HCT116 (cell line): Measurements from ENCODE around the gene ARHGEF40.

ENCODE experiments used
- EZH2 ChIP-seq: fragments of 200-600 bp; sonication (generic); IDR thresholded peaks from 2 replicates; pipeline ENCODE4 v1.6.1; 2017; ENCODE audit warnings: antibody characterized with exemption, mixed run types
- EZH2phosphoT487 ChIP-seq: fragments of 200-600 bp; IDR thresholded peaks from 2 replicates; pipeline ENCODE4 v1.6.1; 2018; ENCODE audit warnings: antibody characterized with exemption, borderline replicate concordance
- JUND ChIP-seq: IDR thresholded peaks from 2 replicates; pipeline ENCODE4 v1.6.1; 2012
- POLR2A ChIP-seq: IDR thresholded peaks from 2 replicates; pipeline ENCODE4 v1.7.0; 2011; ENCODE audit warnings: borderline replicate concordance; ENCODE audit not compliant: insufficient read depth, insufficient read length; ENCODE audit errors: extremely low read depth
- POLR2AphosphoS5 ChIP-seq: IDR thresholded peaks from 2 replicates; pipeline ENCODE4 v1.6.1; 2011; ENCODE audit warnings: mild to moderate bottlenecking, low read depth, low read length, moderate library complexity
- RAD21 ChIP-seq: IDR thresholded peaks from 2 replicates; pipeline ENCODE4 v1.6.1; 2012; ENCODE audit warnings: low read depth, mild to moderate bottlenecking
- YY1 ChIP-seq: IDR thresholded peaks from 2 replicates; pipeline ENCODE4 v1.6.1; 2011; ENCODE audit warnings: low read length, low read depth, moderate library complexity, mild to moderate bottlenecking; ENCODE audit not compliant: insufficient replicate concordance; ENCODE audit errors: extremely low read depth
- ZFX ChIP-seq: fragments of 450-650 bp; IDR thresholded peaks from 2 replicates; pipeline ENCODE4 v1.6.1; 2017
- ZNF274 ChIP-seq: fragments of 200-500 bp; sonication (Bioruptor generic); IDR thresholded peaks from 2 replicates; pipeline ENCODE4 v1.6.1; 2014; ENCODE audit warnings: mild to moderate bottlenecking, low read depth, low read length, inconsistent platforms
- TF ChIP-seq, protein P1 (sequence below): IDR thresholded peaks from 2 replicates; pipeline ENCODE4 v1.6.1; 2012
- TF ChIP-seq, protein P2 (sequence below), 3 experiments: fragments of 200-600 bp in 1 of 3; sonication (generic) in 1 of 3; IDR thresholded peaks in 2 of 3; conservative IDR thresholded peaks in 1 of 3; 2 replicates each; pipeline ENCODE4 v1.5.1; 2012 to 2017; ENCODE audit warnings: low read depth in 2 of 3, low read length in 2 of 3, antibody characterized with exemption in 1 of 3, borderline replicate concordance in 1 of 3, control low read depth in 1 of 3, mild to moderate bottlenecking in 1 of 3, mixed read lengths in 1 of 3, mixed run types in 1 of 3, moderate library complexity in 1 of 3; ENCODE audit not compliant: insufficient read depth in 1 of 3
- TF ChIP-seq, protein P3 (sequence below): IDR thresholded peaks from 2 replicates; pipeline ENCODE4 v1.6.1; 2011; ENCODE audit warnings: mild to moderate bottlenecking, low read length, moderate library complexity; ENCODE audit not compliant: insufficient replicate concordance; ENCODE audit errors: extremely low read depth
- TF ChIP-seq, protein P4 (sequence below): IDR thresholded peaks from 2 replicates; pipeline ENCODE4 v1.6.1; 2012

DNA sequence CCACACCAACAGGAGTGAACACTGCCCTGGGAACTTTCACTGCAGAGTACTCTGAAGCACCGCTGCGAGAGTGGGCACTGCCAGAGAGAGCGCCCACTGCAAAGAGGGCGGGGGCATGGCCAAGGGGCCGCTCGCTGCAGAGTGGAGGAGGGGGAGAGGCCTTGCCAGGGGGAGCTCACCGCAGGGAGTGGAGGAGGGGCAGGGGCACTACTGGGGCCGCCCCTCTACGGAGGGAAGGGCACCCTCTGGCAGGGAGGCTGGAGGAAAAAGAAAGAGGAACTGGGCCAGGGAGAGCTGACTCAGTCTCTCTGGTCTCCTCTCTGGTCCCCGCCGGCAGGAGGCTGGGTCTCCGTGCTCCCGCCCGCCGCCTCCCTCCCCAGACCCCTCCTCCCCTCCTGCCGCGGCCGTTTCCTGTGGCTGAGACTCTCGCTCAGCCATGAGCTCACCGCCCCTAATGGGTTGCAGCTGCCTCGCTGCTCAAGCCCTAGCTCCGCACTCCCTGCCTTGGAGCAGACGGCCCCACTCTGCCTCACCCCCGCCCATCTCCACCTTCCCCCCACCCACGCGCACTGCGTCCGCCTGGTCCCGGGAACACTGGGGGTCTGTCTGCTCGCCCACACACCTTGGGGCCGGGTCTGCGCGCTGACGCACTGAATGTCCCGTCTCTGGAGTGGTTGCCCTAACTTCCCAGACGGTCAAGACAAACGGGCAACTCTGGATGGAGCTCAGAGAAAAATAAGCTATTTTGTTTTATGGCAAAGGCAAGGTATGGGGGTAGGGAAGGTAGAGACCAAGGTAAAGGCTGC is 1.3 kb downstream of the ARHGEF40 start:
- no peak for TF ChIP-seq EZH2
- TF ChIP-seq POLR2A: no peak
- TF ChIP-seq POLR2AphosphoS5: no peak
- no peak for TF ChIP-seq JUND
- no peak for TF ChIP-seq ZNF274
- TF ChIP-seq, protein P1, sequence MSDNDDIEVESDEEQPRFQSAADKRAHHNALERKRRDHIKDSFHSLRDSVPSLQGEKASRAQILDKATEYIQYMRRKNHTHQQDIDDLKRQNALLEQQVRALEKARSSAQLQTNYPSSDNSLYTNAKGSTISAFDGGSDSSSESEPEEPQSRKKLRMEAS: no peak
- TF ChIP-seq EZH2phosphoT487: no peak
- TF ChIP-seq, protein P2, sequence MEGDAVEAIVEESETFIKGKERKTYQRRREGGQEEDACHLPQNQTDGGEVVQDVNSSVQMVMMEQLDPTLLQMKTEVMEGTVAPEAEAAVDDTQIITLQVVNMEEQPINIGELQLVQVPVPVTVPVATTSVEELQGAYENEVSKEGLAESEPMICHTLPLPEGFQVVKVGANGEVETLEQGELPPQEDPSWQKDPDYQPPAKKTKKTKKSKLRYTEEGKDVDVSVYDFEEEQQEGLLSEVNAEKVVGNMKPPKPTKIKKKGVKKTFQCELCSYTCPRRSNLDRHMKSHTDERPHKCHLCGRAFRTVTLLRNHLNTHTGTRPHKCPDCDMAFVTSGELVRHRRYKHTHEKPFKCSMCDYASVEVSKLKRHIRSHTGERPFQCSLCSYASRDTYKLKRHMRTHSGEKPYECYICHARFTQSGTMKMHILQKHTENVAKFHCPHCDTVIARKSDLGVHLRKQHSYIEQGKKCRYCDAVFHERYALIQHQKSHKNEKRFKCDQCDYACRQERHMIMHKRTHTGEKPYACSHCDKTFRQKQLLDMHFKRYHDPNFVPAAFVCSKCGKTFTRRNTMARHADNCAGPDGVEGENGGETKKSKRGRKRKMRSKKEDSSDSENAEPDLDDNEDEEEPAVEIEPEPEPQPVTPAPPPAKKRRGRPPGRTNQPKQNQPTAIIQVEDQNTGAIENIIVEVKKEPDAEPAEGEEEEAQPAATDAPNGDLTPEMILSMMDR (IDR thresholded peaks at IDR 0.05 in 2 of 3, conservative IDR thresholded peaks at IDR 0.05 in 1 of 3; ENCODE audit: borderline replicate concordance in 1 of 3, insufficient read depth in 1 of 3, low read depth in 2 of 3, low read length in 2 of 3): no peak
- no peak for TF ChIP-seq RAD21
- TF ChIP-seq, protein P3, sequence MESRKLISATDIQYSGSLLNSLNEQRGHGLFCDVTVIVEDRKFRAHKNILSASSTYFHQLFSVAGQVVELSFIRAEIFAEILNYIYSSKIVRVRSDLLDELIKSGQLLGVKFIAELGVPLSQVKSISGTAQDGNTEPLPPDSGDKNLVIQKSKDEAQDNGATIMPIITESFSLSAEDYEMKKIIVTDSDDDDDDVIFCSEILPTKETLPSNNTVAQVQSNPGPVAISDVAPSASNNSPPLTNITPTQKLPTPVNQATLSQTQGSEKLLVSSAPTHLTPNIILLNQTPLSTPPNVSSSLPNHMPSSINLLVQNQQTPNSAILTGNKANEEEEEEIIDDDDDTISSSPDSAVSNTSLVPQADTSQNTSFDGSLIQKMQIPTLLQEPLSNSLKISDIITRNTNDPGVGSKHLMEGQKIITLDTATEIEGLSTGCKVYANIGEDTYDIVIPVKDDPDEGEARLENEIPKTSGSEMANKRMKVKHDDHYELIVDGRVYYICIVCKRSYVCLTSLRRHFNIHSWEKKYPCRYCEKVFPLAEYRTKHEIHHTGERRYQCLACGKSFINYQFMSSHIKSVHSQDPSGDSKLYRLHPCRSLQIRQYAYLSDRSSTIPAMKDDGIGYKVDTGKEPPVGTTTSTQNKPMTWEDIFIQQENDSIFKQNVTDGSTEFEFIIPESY: no peak
- TF ChIP-seq, protein P4, sequence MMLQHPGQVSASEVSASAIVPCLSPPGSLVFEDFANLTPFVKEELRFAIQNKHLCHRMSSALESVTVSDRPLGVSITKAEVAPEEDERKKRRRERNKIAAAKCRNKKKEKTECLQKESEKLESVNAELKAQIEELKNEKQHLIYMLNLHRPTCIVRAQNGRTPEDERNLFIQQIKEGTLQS: no peak
- TF ChIP-seq YY1: no peak
- TF ChIP-seq ZFX: no peak
